ENCODE measurements around the gene MYO18A. TPM values are rescaled to one million over a fixed set of nuclear protein-coding genes. Genes with fewer than 3 reads are reported as not detected.

The MYO18A gene
- total RNA-seq, 1 experiment from 2014 or later: 37.2 TPM

- H3K4me2 ChIP-seq (ENCODE audit: low read length): peak overlapping the region; percentile 34
- no peaks in the 10 kb centered on the region for H3K27me3 ChIP-seq (ENCODE audit: insufficient read depth, low read length)
- DNase-seq (ENCODE audit: low read depth, low spot score) (no peak), ATAC-seq (peak; percentile 91)
- no peaks in the 10 kb centered on the region for H3K36me3 ChIP-seq (ENCODE audit: control insufficient read depth in 1 of 2, insufficient read depth in 2 of 2, low read length in 2 of 2)
- no peak overlapping the region; the same call in 1 of the 2 replicates for H3K27ac ChIP-seq (ENCODE audit: low read depth, low read length)
- H3K9me2 ChIP-seq (ENCODE audit: insufficient read depth): no peaks in the 10 kb centered on the region
- H3K9ac ChIP-seq (ENCODE audit: low read length): 0 out of 2 replicates have a peak overlapping the region, but pooled peaks have one; percentile 4
- no TSS peak for BruUV-seq (replicated peaks)
- TF ChIP-seq RAD21 (IDR thresholded peaks at IDR 0.05; ENCODE audit: low read depth): peak; percentile 95
- peak; percentile 66 to 92 (median 78) for TF ChIP-seq CTCF (IDR thresholded peaks at IDR 0.05 in 2 of 3, conservative IDR thresholded peaks at IDR 0.05 in 1 of 3; ENCODE audit: borderline replicate concordance in 1 of 3, insufficient read depth in 1 of 3, low read depth in 2 of 3, low read length in 2 of 3)
- no peak for TF ChIP-seq EZH2 (IDR thresholded peaks at IDR 0.05)
- TF ChIP-seq SP1 (IDR thresholded peaks at IDR 0.05; ENCODE audit: low read depth): no peak
- TF ChIP-seq, protein P1, sequence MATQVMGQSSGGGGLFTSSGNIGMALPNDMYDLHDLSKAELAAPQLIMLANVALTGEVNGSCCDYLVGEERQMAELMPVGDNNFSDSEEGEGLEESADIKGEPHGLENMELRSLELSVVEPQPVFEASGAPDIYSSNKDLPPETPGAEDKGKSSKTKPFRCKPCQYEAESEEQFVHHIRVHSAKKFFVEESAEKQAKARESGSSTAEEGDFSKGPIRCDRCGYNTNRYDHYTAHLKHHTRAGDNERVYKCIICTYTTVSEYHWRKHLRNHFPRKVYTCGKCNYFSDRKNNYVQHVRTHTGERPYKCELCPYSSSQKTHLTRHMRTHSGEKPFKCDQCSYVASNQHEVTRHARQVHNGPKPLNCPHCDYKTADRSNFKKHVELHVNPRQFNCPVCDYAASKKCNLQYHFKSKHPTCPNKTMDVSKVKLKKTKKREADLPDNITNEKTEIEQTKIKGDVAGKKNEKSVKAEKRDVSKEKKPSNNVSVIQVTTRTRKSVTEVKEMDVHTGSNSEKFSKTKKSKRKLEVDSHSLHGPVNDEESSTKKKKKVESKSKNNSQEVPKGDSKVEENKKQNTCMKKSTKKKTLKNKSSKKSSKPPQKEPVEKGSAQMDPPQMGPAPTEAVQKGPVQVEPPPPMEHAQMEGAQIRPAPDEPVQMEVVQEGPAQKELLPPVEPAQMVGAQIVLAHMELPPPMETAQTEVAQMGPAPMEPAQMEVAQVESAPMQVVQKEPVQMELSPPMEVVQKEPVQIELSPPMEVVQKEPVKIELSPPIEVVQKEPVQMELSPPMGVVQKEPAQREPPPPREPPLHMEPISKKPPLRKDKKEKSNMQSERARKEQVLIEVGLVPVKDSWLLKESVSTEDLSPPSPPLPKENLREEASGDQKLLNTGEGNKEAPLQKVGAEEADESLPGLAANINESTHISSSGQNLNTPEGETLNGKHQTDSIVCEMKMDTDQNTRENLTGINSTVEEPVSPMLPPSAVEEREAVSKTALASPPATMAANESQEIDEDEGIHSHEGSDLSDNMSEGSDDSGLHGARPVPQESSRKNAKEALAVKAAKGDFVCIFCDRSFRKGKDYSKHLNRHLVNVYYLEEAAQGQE (IDR thresholded peaks at IDR 0.05; ENCODE audit: low read depth): no peak
- H2AFZ ChIP-seq (ENCODE audit: low read depth, low read length, poor library complexity, severe bottlenecking): no peak overlapping the region
- intact Hi-C loops (cut with micrococcal nuclease): loop anchor here (1.0 kb wide), 1 partner anchor 20 kb away; no protein-coding TSS in a partner anchor
- RAD21 ChIA-PET (ENCODE audit: low non-redundant PET in 1 of 2, low total read pairs in 2 of 2, uncharacterized antibody in 2 of 2, unreplicated experiment in 2 of 2): interaction anchor here (0.8 to 2.1 kb wide), 14 partner anchors 8 to 441 kb away, joined by 3 to 22 read pairs (median 4); partner anchors contain the start of gene MYO18A (in 1 of the 2)
- H3K79me2 ChIP-seq (ENCODE audit: insufficient read depth, low read length): peaks cover 2% of the 10 kb centered on the region; the same call in 1 of the 2 replicates
- CTCF ChIA-PET: interaction anchor here (0.5 to 4.8 kb wide), 35 partner anchors 8 to 969 kb away, joined by 3 to 110 read pairs (median 4); partner anchors contain the start of genes ABHD15, ANKRD13B, MYO18A and NUFIP2
- POLR2A ChIA-PET: interaction anchor here (0.7 to 1.5 kb wide), 7 partner anchors 12 to 405 kb away, joined by 3 to 6 read pairs (median 3); partner anchors contain the start of genes MYO18A, NUFIP2, PHF12 and RPL23A
- H3K4me1 ChIP-seq (ENCODE audit: control insufficient read depth in 1 of 2, insufficient read depth in 2 of 2, low read length in 2 of 2): peaks cover 14 to 21% of the 10 kb centered on the region in 2 experiments; a peak in 3 of 4 replicates
- H3K4me3 ChIP-seq (replicated peaks in 1 of 2; ENCODE audit: low read depth in 1 of 2, low read length in 2 of 2): no peak overlapping the region
- no peaks in the 10 kb centered on the region for H4K20me1 ChIP-seq (ENCODE audit: insufficient read depth)
- no peaks in the 10 kb centered on the region for H3K9me3 ChIP-seq (ENCODE audit: control insufficient read depth in 1 of 2, insufficient read depth in 1 of 2, low read depth in 1 of 2, low read length in 2 of 2)
Observed at GRCh38 chr17:29124135-29124924, 55.9 kb downstream of the MYO18A start.

All from HCT116 (cell line).